ENCODE data around the gene ANO2. TPM values are rescaled to one million over a fixed set of nuclear protein-coding genes. Genes with fewer than 3 reads are reported as not detected.

Gene ANO2
- total and polyA plus RNA-seq, 2 donors (not counting 3 experiments of a cell fraction or from before 2014, with no cell fraction given) = 15.4 to 65.0 TPM

- no peaks in the 10 kb centered on the region for H3K9me1 ChIP-seq (replicated peaks; ENCODE audit: control insufficient read depth, extremely low read depth, insufficient read depth, low read length)
- BruUV-seq (replicated peaks) = no TSS peak
- DNase-seq (ENCODE audit: low read depth, low spot score) (no peak), FAIRE-seq (no peak)
- H3K4me2 ChIP-seq (ENCODE audit: insufficient read depth, low read length) = no peak overlapping the region
- no peaks in the 10 kb centered on the region for H3K36me3 ChIP-seq (ENCODE audit: control insufficient read depth in 2 of 2, extremely low read depth in 1 of 2, insufficient read depth in 2 of 2, low read length in 2 of 2)
- no peak overlapping the region for H2AFZ ChIP-seq (ENCODE audit: low read depth, low read length)
- no peak overlapping the region for H3K9ac ChIP-seq (replicated peaks; ENCODE audit: extremely low read depth, insufficient read depth, low read length)
- no peak overlapping the region for H3K4me3 ChIP-seq (replicated peaks in 1 of 3; ENCODE audit: insufficient read depth in 1 of 3, low read depth in 1 of 3, low read length in 3 of 3)
- intact Hi-C loops (cut with micrococcal nuclease) = no loop called here
- H3K4me1 ChIP-seq (ENCODE audit: control insufficient read depth, extremely low read depth, insufficient read depth, low read length) = no peaks in the 10 kb centered on the region
- H3K27me3 ChIP-seq (ENCODE audit: control insufficient read depth in 2 of 2, insufficient read depth in 2 of 2, low read length in 2 of 2) = peaks cover 11 to 14% of the 10 kb centered on the region in 2 experiments
- H3K79me2 ChIP-seq (ENCODE audit: control insufficient read depth, insufficient read depth, low read length) = no peaks in the 10 kb centered on the region
- no peak overlapping the region for H3K27ac ChIP-seq (ENCODE audit: insufficient read depth, low read depth, low read length)
- dilution Hi-C loops (cut with MboI; ENCODE audit: extremely low pct_ligation_motif_present, low sequenced_read_pairs) = no loop called here
- TF ChIP-seq, protein P1, sequence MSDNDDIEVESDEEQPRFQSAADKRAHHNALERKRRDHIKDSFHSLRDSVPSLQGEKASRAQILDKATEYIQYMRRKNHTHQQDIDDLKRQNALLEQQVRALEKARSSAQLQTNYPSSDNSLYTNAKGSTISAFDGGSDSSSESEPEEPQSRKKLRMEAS (IDR thresholded peaks at IDR 0.05; ENCODE audit: insufficient read depth, insufficient read length) = no peak
- no peak for TF ChIP-seq POLR2A (IDR thresholded peaks at IDR 0.05; ENCODE audit: low read depth, low read length)
- no peak for TF ChIP-seq EZH2 (IDR thresholded peaks at IDR 0.05; ENCODE audit: borderline replicate concordance, low read depth, low read length, severe bottlenecking)
- TF ChIP-seq POLR2AphosphoS5 (IDR thresholded peaks at IDR 0.05; ENCODE audit: insufficient read depth, low read depth, low read length) = no peak
- no peak for TF ChIP-seq FOS (IDR thresholded peaks at IDR 0.05; ENCODE audit: borderline replicate concordance, insufficient read depth, low read length)
- TF ChIP-seq CTCF (IDR thresholded peaks at IDR 0.05; ENCODE audit: extremely low read depth in 1 of 2, insufficient read depth in 1 of 2, low read depth in 1 of 2, low read length in 2 of 2) = no peak
- TF ChIP-seq JUN (IDR thresholded peaks at IDR 0.05; ENCODE audit: borderline replicate concordance, insufficient read depth, insufficient read length, low read depth) = no peak
- TF ChIP-seq GATA2 (IDR thresholded peaks at IDR 0.05; ENCODE audit: insufficient read depth, insufficient read length, low read depth, low read length) = no peak
- POLR2A ChIA-PET = no interaction called here
- H3K9me3 ChIP-seq (replicated peaks; ENCODE audit: control insufficient read depth, insufficient read depth, low read length) = no peaks in the 10 kb centered on the region
- CTCF ChIA-PET = interaction anchor here (0.8 kb wide), 1 partner anchor 86 kb away, joined by 7 read pairs; no protein-coding TSS in a partner anchor
- H4K20me1 ChIP-seq (replicated peaks; ENCODE audit: control insufficient read depth, extremely low read depth, insufficient read depth, low read length) = no peaks in the 10 kb centered on the region
These were observed 430.5 kb downstream of the ANO2 start for GRCh38 chr12:5514545-5514944.
